Activated CD4-positive, alpha-beta T cell treated with anti-CD3 and anti-CD28 coated beads, Interleukin-2, amount 10 ng/mL, durations not matched to agents 7 days and 5 days (primary cell): ENCODE results near the gene RIGI. TPM values are rescaled to one million over a fixed set of nuclear protein-coding genes. Genes with fewer than 3 reads are reported as not detected.

ENCODE experiments used
- CTCF ChIA-PET: fragments of 350-600 bp; sonication (Branson Sonifier 250); formaldehyde crosslinking; loops from one replicate; lab custom pipeline; 2021; ENCODE audit warnings: antibody characterized with exemption; lab: Charles Lee
- POLR2A ChIA-PET: fragments of 350-600 bp; sonication (Branson Sonifier 250); formaldehyde crosslinking; loops from one replicate; lab custom pipeline; 2021; ENCODE audit warnings: antibody characterized with exemption; lab: Charles Lee
- DNase-seq: peaks from one replicate; pipeline ENCODE4 v3.0.0-alpha.2; 2020
- H3K27ac Mint-ChIP-seq: one replicate; pipeline ENCODE4 v1.8.0; 2021; ENCODE audit warnings: mild to moderate bottlenecking, moderate library complexity, mixed read lengths
- H3K27me3 Mint-ChIP-seq: one replicate; pipeline ENCODE4 v1.8.0; 2021; ENCODE audit warnings: mixed read lengths
- H3K36me3 Mint-ChIP-seq: one replicate; pipeline ENCODE4 v1.8.0; 2021; ENCODE audit warnings: low read depth, mixed read lengths
- H3K4me1 Mint-ChIP-seq: one replicate; pipeline ENCODE4 v1.8.0; 2021; ENCODE audit warnings: mixed read lengths
- H3K4me3 Mint-ChIP-seq: one replicate; pipeline ENCODE4 v1.8.0; 2021; ENCODE audit warnings: mild to moderate bottlenecking, moderate library complexity, mixed read lengths
- H3K9me3 Mint-ChIP-seq: one replicate; pipeline ENCODE4 v1.8.0; 2021; ENCODE audit warnings: mixed read lengths
- total RNA-seq, 2 experiments: library from RNA; stranded (reverse); gene quantifications; one replicate each; pipeline ENCODE4 v1.2.3, GENCODE V29; 2021

The RIGI gene
- 10 to 100 TPM; 26.9 to 28.5 TPM for total RNA-seq

- Mint-ChIP-seq H3K4me1 (peaks cover 50% of the 10 kb centered on the region), H3K27ac (peak within 1 kb of the TSS; percentile 96)
- DNase-seq, result peak; percentile 86
These were observed at the start of gene RIGI for GRCh38 chr9:32526041-32526706. Gene RIGI, minus strand, starts transcription at chr9:32526196. Its CDS starts 30 bp downstream, at chr9:32526166.

GRCh38 chr9:32574858-32575257 is 48.9 kb upstream of the RIGI start:
- Mint-ChIP-seq H3K4me3 (no peak overlapping the region), H3K4me1 (peaks cover 28% of the 10 kb centered on the region), H3K27me3 (peaks cover 7% of the 10 kb centered on the region), H3K27ac (no peak overlapping the region), H3K36me3 (no peaks in the 10 kb centered on the region), H3K9me3 (no peaks in the 10 kb centered on the region)
- POLR2A ChIA-PET, result no interaction called here
- CTCF ChIA-PET, result interaction anchor here (4.0 kb wide), 2 partner anchors 23 to 196 kb away, joined by 25 to 58 read pairs; partner anchors contain the start of genes SMIM27 and TOPORS
- DNase-seq, result no peak

More at GRCh38 chr9:32526041-32526706, at the start of gene RIGI:
- POLR2A ChIA-PET, result interaction anchor here (0.6 to 2.5 kb wide), 3 partner anchors 22 to 25 kb away, joined by 3 to 7 read pairs (median 3); no protein-coding TSS in a partner anchor
- peak within 1 kb of the TSS; percentile 93 for H3K4me3 Mint-ChIP-seq
- peaks cover 42% of the 10 kb centered on the region for H3K36me3 Mint-ChIP-seq
- CTCF ChIA-PET, result interaction anchor here (0.6 to 2.6 kb wide), 19 partner anchors 9 to 1102 kb away, joined by 3 to 13 read pairs (median 4); partner anchors contain the start of genes NDUFB6 and TOPORS
- H3K27me3 Mint-ChIP-seq, result no peaks in the 10 kb centered on the region
- H3K9me3 Mint-ChIP-seq, result peaks cover 24% of the 10 kb centered on the region

GRCh38 chr9:32573821-32574220 is 47.8 kb upstream of the RIGI start:
- Mint-ChIP-seq H3K36me3 (no peaks in the 10 kb centered on the region), H3K9me3 (no peaks in the 10 kb centered on the region), H3K27ac (peak overlapping the region; percentile 99), H3K4me3 (peak overlapping the region; percentile 98), H3K4me1 (peaks cover 29% of the 10 kb centered on the region), H3K27me3 (no peaks in the 10 kb centered on the region)
- ChIA-PET POLR2A (no interaction called here), CTCF (interaction anchor here (0.6 to 4.0 kb wide), 5 partner anchors 16 to 195 kb away, joined by 3 to 58 read pairs (median 23); partner anchors contain the start of genes ACO1, SMIM27 and TOPORS)
- DNase-seq, result no peak

GRCh38 chr9:32572900-32573523 is 47.0 kb upstream of the RIGI start, which contains the start of gene NDUFB6:
Gene NDUFB6, minus strand, starts transcription at chr9:32573159. Its CDS starts 99 bp downstream, at chr9:32573060.
- Mint-ChIP-seq H3K27ac (peak within 1 kb of the TSS; percentile 99), H3K4me3 (peak within 1 kb of the TSS; percentile 98), H3K4me1 (peaks cover 30% of the 10 kb centered on the region), H3K27me3 (no peaks in the 10 kb centered on the region), H3K9me3 (no peaks in the 10 kb centered on the region), H3K36me3 (peaks cover 4% of the 10 kb centered on the region)
- ChIA-PET POLR2A (interaction anchor here (1.1 kb wide), 1 partner anchor 194 kb away, joined by 6 read pairs; no protein-coding TSS in a partner anchor), CTCF (interaction anchor here (0.9 to 4.0 kb wide), 7 partner anchors 14 to 194 kb away, joined by 4 to 58 read pairs (median 13); partner anchors contain the start of genes ACO1, RIGI, SMIM27 and TOPORS)
- peak; percentile 96 for DNase-seq

- peak overlapping the region; percentile 98 for H3K4me3 Mint-ChIP-seq
- ChIA-PET POLR2A (interaction anchor here (1.1 kb wide), 1 partner anchor 194 kb away, joined by 6 read pairs; no protein-coding TSS in a partner anchor), CTCF (interaction anchor here (0.9 to 4.0 kb wide), 11 partner anchors 13 to 194 kb away, joined by 3 to 58 read pairs (median 5); partner anchors contain the start of genes ACO1, RIGI, SMIM27 and TOPORS)
- H3K27me3 Mint-ChIP-seq, result no peaks in the 10 kb centered on the region
- no peaks in the 10 kb centered on the region for H3K9me3 Mint-ChIP-seq
- DNase-seq, result peak; percentile 85
- peak overlapping the region; percentile 99 for H3K27ac Mint-ChIP-seq
- H3K4me1 Mint-ChIP-seq, result peaks cover 31% of the 10 kb centered on the region
- H3K36me3 Mint-ChIP-seq, result peaks cover 10% of the 10 kb centered on the region
These were observed 46.2 kb upstream of the RIGI start for GRCh38 chr9:32571969-32572899.

GRCh38 chr9:32570262-32570661 is 44.3 kb upstream of the RIGI start:
- POLR2A ChIA-PET, result no interaction called here
- no peaks in the 10 kb centered on the region for H3K9me3 Mint-ChIP-seq
- no peak overlapping the region for H3K4me3 Mint-ChIP-seq
- peaks cover 36% of the 10 kb centered on the region for H3K4me1 Mint-ChIP-seq
- H3K27ac Mint-ChIP-seq, result peak overlapping the region; percentile 52
- CTCF ChIA-PET, result no interaction called here
- no peaks in the 10 kb centered on the region for H3K27me3 Mint-ChIP-seq
- peaks cover 14% of the 10 kb centered on the region for H3K36me3 Mint-ChIP-seq
- DNase-seq, result no peak

GRCh38 chr9:32566770-32567169 is 40.8 kb upstream of the RIGI start:
- Mint-ChIP-seq H3K36me3 (peaks cover 20% of the 10 kb centered on the region), H3K9me3 (no peaks in the 10 kb centered on the region), H3K27ac (no peak overlapping the region), H3K4me3 (no peak overlapping the region), H3K4me1 (peaks cover 23% of the 10 kb centered on the region), H3K27me3 (no peaks in the 10 kb centered on the region)
- POLR2A ChIA-PET, result no interaction called here
- DNase-seq, result no peak
- CTCF ChIA-PET, result interaction anchor here (1.6 to 3.0 kb wide), 3 partner anchors 11 to 188 kb away, joined by 4 to 11 read pairs (median 9); no protein-coding TSS in a partner anchor

- ChIA-PET POLR2A (no interaction called here), CTCF (interaction anchor here (2.2 to 3.0 kb wide), 2 partner anchors 11 to 187 kb away, joined by 9 to 11 read pairs; no protein-coding TSS in a partner anchor)
- Mint-ChIP-seq H3K4me3 (no peak overlapping the region), H3K36me3 (peaks cover 24% of the 10 kb centered on the region), H3K27me3 (no peaks in the 10 kb centered on the region), H3K4me1 (peaks cover 21% of the 10 kb centered on the region), H3K9me3 (no peaks in the 10 kb centered on the region), H3K27ac (no peak overlapping the region)
- no peak for DNase-seq
These were observed 40.0 kb upstream of the RIGI start for GRCh38 chr9:32565967-32566366.

- Mint-ChIP-seq H3K4me3 (no peak overlapping the region), H3K36me3 (peaks cover 17% of the 10 kb centered on the region), H3K9me3 (no peaks in the 10 kb centered on the region), H3K4me1 (peaks cover 24% of the 10 kb centered on the region), H3K27ac (peak overlapping the region; percentile 10), H3K27me3 (no peaks in the 10 kb centered on the region)
- DNase-seq, result no peak
- POLR2A ChIA-PET, result no interaction called here
- CTCF ChIA-PET, result interaction anchor here (1.1 kb wide), 1 partner anchor 14 kb away, joined by 5 read pairs; no protein-coding TSS in a partner anchor
These were observed 32.5 kb upstream of the RIGI start for GRCh38 chr9:32558408-32558934.

GRCh38 chr9:32554591-32554990 is 28.6 kb upstream of the RIGI start:
- peaks cover 32% of the 10 kb centered on the region for H3K4me1 Mint-ChIP-seq
- CTCF ChIA-PET, result interaction anchor here (0.6 to 1.8 kb wide), 5 partner anchors 11 to 171 kb away, joined by 3 to 11 read pairs (median 4); no protein-coding TSS in a partner anchor
- no peak overlapping the region for H3K4me3 Mint-ChIP-seq
- H3K9me3 Mint-ChIP-seq, result no peaks in the 10 kb centered on the region
- H3K27ac Mint-ChIP-seq, result no peak overlapping the region
- peaks cover 17% of the 10 kb centered on the region for H3K36me3 Mint-ChIP-seq
- POLR2A ChIA-PET, result no interaction called here
- no peaks in the 10 kb centered on the region for H3K27me3 Mint-ChIP-seq
- no peak for DNase-seq

- peaks cover 17% of the 10 kb centered on the region for H3K36me3 Mint-ChIP-seq
- POLR2A ChIA-PET, result no interaction called here
- no peaks in the 10 kb centered on the region for H3K27me3 Mint-ChIP-seq
- DNase-seq, result no peak
- H3K4me1 Mint-ChIP-seq, result peaks cover 33% of the 10 kb centered on the region
- no peaks in the 10 kb centered on the region for H3K9me3 Mint-ChIP-seq
- H3K4me3 Mint-ChIP-seq, result no peak overlapping the region
- H3K27ac Mint-ChIP-seq, result no peak overlapping the region
- CTCF ChIA-PET, result interaction anchor here (0.6 to 1.8 kb wide), 5 partner anchors 11 to 171 kb away, joined by 3 to 11 read pairs (median 4); no protein-coding TSS in a partner anchor
These were observed 28.1 kb upstream of the RIGI start for GRCh38 chr9:32554107-32554506.
